DND-41 (cell line): ENCODE measurements around the gene CRISPLD2.

ENCODE experiments used
- ATAC-seq: fragments of 200-7000 bp; cut with Tn5 transposase; 3 replicates; pipeline ENCODE4 v1.9.1; 2021; ENCODE audit warnings: low read depth; ENCODE audit not compliant: insufficient read depth
- DNase-seq: peaks from one replicate; pipeline ENCODE4 v3.0.0-alpha.2; 2020
- H2AFZ ChIP-seq: 2 replicates; pipeline ENCODE4 v1.6.0; 2012; ENCODE audit warnings: low read depth, low read length
- H3K27ac ChIP-seq: 2 replicates; pipeline ENCODE4 v1.5.1; 2012; ENCODE audit warnings: low read length, inconsistent platforms
- H3K27me3 ChIP-seq: fragments of 200-600 bp; sonication (generic); 2 replicates; pipeline ENCODE4 v1.6.0; 2012; ENCODE audit warnings: low read length, mild to moderate bottlenecking, inconsistent platforms; ENCODE audit not compliant: insufficient read depth, poor library complexity
- H3K36me3 ChIP-seq: 2 replicates; pipeline ENCODE4 v1.5.1; 2012; ENCODE audit warnings: low read length, inconsistent platforms; ENCODE audit not compliant: insufficient read depth
- H3K4me1 ChIP-seq: 2 replicates; pipeline ENCODE4 v1.5.1; 2012; ENCODE audit warnings: mild to moderate bottlenecking, low read length; ENCODE audit not compliant: insufficient read depth
- H3K4me2 ChIP-seq: 2 replicates; pipeline ENCODE4 v1.6.0; 2012; ENCODE audit warnings: mild to moderate bottlenecking, moderate library complexity, low read length, inconsistent platforms; ENCODE audit not compliant: insufficient read depth
- H3K4me3 ChIP-seq, 2 experiments: fragments of 200-600 bp in 1 of 2; shearing (Covaris generic) in 1 of 2; 2 replicates each; pipeline ENCODE4 v1.5.1; 2012 to 2016; ENCODE audit warnings: inconsistent platforms in 2 of 2, low read length in 2 of 2, mild to moderate bottlenecking in 2 of 2, low read depth in 1 of 2, moderate library complexity in 1 of 2
- H3K79me2 ChIP-seq: 2 replicates; pipeline ENCODE4 v1.6.0; 2012; ENCODE audit warnings: low read length, inconsistent platforms; ENCODE audit not compliant: insufficient read depth
- H3K9ac ChIP-seq: 2 replicates; pipeline ENCODE4 v1.6.0; 2012; ENCODE audit warnings: low read depth, mild to moderate bottlenecking, inconsistent platforms, low read length, moderate library complexity
- H3K9me3 ChIP-seq: 2 replicates; pipeline ENCODE4 v1.5.1; 2012; ENCODE audit warnings: low read length, moderate library complexity, mild to moderate bottlenecking, inconsistent platforms; ENCODE audit not compliant: insufficient read depth, severe bottlenecking
- H4K20me1 ChIP-seq: 2 replicates; pipeline ENCODE4 v1.6.0; 2012; ENCODE audit warnings: low read length; ENCODE audit not compliant: insufficient read depth
- CTCF ChIP-seq: IDR thresholded peaks from 2 replicates; pipeline ENCODE4 v1.5.1; 2012; ENCODE audit warnings: borderline replicate concordance, low read length, moderate library complexity, mild to moderate bottlenecking; ENCODE audit not compliant: poor library complexity, severe bottlenecking; ENCODE audit errors: extremely low read depth
- EZH2 ChIP-seq: IDR thresholded peaks from 3 replicates; pipeline ENCODE4 v1.6.1; 2012; ENCODE audit warnings: borderline replicate concordance, low read depth, mild to moderate bottlenecking, moderate library complexity, low read length, inconsistent platforms; ENCODE audit not compliant: severe bottlenecking

CRISPLD2 gene

GRCh38 chr16:84786605-84787262 is 33.1 kb upstream of the CRISPLD2 start:
- no peaks in the 10 kb centered on the region for H3K79me2 ChIP-seq
- DNase-seq (no peak), ATAC-seq (no peak)
- TF ChIP-seq EZH2 = no peak
- H3K4me3 ChIP-seq = no peak overlapping the region
- H3K4me2 ChIP-seq = no peak overlapping the region
- no peaks in the 10 kb centered on the region for H3K36me3 ChIP-seq
- H3K27ac ChIP-seq = no peak overlapping the region
- no peaks in the 10 kb centered on the region for H3K9me3 ChIP-seq
- H3K27me3 ChIP-seq = no peaks in the 10 kb centered on the region
- H3K4me1 ChIP-seq = no peaks in the 10 kb centered on the region
- no peaks in the 10 kb centered on the region; the same call in 1 of the 2 replicates for H4K20me1 ChIP-seq
- no peak overlapping the region for H3K9ac ChIP-seq
- H2AFZ ChIP-seq = no peak overlapping the region

DNA sequence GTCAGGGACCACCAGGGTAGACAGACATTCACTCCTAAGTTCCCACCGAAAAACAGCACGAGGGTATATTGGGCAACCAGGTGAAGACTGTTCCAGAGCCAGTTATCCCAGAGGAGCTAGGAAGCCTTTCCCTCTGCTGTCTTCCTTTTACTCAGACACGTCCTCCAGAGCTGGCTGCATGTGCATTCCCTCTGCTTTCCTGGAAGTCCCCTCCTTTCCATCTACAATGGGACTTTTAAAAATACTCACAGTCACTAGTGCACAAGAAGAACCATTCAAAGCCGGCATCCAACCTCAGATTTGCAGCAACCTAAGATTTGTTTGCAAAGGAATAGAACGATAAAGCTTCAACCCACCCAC is 32.5 kb upstream of the CRISPLD2 start:
- no peak for DNase-seq
- Histone ChIP-seq H3K9ac (no peak overlapping the region), H3K27ac (no peak overlapping the region), H3K79me2 (no peaks in the 10 kb centered on the region), H3K9me3 (no peaks in the 10 kb centered on the region), H3K4me3 (no peak overlapping the region), H4K20me1 (no peaks in the 10 kb centered on the region; the same call in 1 of the 2 replicates), H3K4me1 (no peaks in the 10 kb centered on the region), H3K36me3 (no peaks in the 10 kb centered on the region), H2AFZ (no peak overlapping the region), H3K27me3 (no peaks in the 10 kb centered on the region), H3K4me2 (no peak overlapping the region)
- TF ChIP-seq CTCF (no peak), EZH2 (no peak)
- ATAC-seq = no peak

DNA sequence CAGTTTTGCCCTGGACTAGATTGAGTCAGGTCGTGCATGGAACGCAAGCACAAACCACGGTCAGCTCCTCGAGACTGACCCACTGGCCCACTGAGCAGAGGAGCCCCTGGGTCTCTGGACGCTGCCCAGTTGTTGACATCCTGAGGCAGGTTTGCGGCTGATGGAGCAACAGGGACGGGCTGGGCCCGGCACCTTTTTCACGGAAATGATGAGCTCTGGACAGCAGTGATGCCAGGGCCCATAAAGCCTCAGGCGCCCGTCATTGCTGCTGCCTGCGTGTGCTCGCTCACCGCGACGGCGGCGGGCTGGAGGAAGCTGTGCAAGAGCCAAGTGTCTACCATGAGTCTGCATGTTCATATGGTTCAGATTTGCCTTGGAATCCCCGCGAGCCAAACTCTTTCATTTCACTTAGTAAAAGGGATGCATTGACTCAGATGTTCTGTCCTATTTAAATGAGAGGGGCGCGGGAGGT is 30.8 kb upstream of the CRISPLD2 start:
- H3K27ac ChIP-seq = no peak overlapping the region
- H4K20me1 ChIP-seq = no peaks in the 10 kb centered on the region; the same call in 1 of the 2 replicates
- no peak overlapping the region for H3K4me3 ChIP-seq
- no peaks in the 10 kb centered on the region for H3K27me3 ChIP-seq
- no peaks in the 10 kb centered on the region for H3K36me3 ChIP-seq
- no peaks in the 10 kb centered on the region for H3K9me3 ChIP-seq
- TF ChIP-seq EZH2 = no peak
- TF ChIP-seq CTCF = no peak
- DNase-seq = no peak
- ATAC-seq = no peak
- no peaks in the 10 kb centered on the region for H3K79me2 ChIP-seq
- no peaks in the 10 kb centered on the region for H3K4me1 ChIP-seq
- H3K9ac ChIP-seq = no peak overlapping the region
- no peak overlapping the region for H2AFZ ChIP-seq
- no peak overlapping the region for H3K4me2 ChIP-seq

GRCh38 chr16:84789431-84789830 is 30.4 kb upstream of the CRISPLD2 start:
- Histone ChIP-seq H4K20me1 (no peaks in the 10 kb centered on the region; the same call in 1 of the 2 replicates), H3K4me1 (no peaks in the 10 kb centered on the region), H2AFZ (no peak overlapping the region), H3K27me3 (no peaks in the 10 kb centered on the region), H3K27ac (no peak overlapping the region), H3K4me3 (no peak overlapping the region), H3K4me2 (no peak overlapping the region), H3K9me3 (no peaks in the 10 kb centered on the region), H3K36me3 (no peaks in the 10 kb centered on the region), H3K79me2 (no peaks in the 10 kb centered on the region), H3K9ac (no peak overlapping the region)
- no peak for TF ChIP-seq EZH2
- TF ChIP-seq CTCF = no peak
- DNase-seq = no peak
- ATAC-seq = no peak
